HCT116 (cell line): ENCODE measurements around the gene TAX1BP1. TPM values are rescaled to one million over a fixed set of nuclear protein-coding genes. Genes with fewer than 3 reads are reported as not detected.

Experiments used
- ATAC-seq: fragments of 200-7000 bp; cut with Tn5 transposase; 2 replicates; pipeline ENCODE4 v1.9.1; 2020; ENCODE audit warnings: mild to moderate bottlenecking, moderate library complexity
- BruUV-seq: library from RNA; stranded (reverse); fragments of 400-500 nt; replicated peaks from 2 replicates; lab custom pipeline; 2021; lab: Mats Ljungman, UMichigan
- CTCF ChIA-PET: fragments of 300-600 bp; sonication (Branson Sonifier 250); formaldehyde crosslinking; loops from one replicate; lab custom pipeline; 2021; ENCODE audit warnings: antibody characterized with exemption; lab: Charles Lee
- POLR2A ChIA-PET: fragments of 300-600, 350-600 bp; sonication (Branson Sonifier 250); formaldehyde crosslinking; loops from one replicate; lab custom pipeline; 2021; ENCODE audit warnings: antibody characterized with exemption; lab: Charles Lee
- RAD21 ChIA-PET, 2 experiments: fragments of 300-600 bp; sonication (Branson Sonifier 250); formaldehyde crosslinking; loops; one replicate each; lab custom pipeline; 2023; ENCODE audit warnings: low total read pairs in 2 of 2; ENCODE audit not compliant: uncharacterized antibody in 2 of 2, unreplicated experiment in 2 of 2, low non-redundant PET in 1 of 2; lab: Charles Lee
- DNase-seq: peaks from one replicate; pipeline ENCODE4 v3.0.0-alpha.2; 2010; ENCODE audit warnings: low read depth, low spot score
- H2AFZ ChIP-seq: fragments of 200-600 bp; shearing (Covaris generic), sonication (generic); 2 replicates; pipeline ENCODE4 v1.6.1; 2017; ENCODE audit warnings: low read depth, mixed run types, mixed read lengths, antibody characterized with exemption, low read length; ENCODE audit not compliant: poor library complexity, severe bottlenecking
- H3K27ac ChIP-seq: 2 replicates; pipeline ENCODE4 v1.5.1; 2012; ENCODE audit warnings: low read depth, low read length
- H3K27me3 ChIP-seq: fragments of 200-600 bp; sonication (generic); 2 replicates; pipeline ENCODE4 v1.6.1; 2016; ENCODE audit warnings: mixed run types, low read length, mixed read lengths; ENCODE audit not compliant: insufficient read depth
- H3K36me3 ChIP-seq, 2 experiments: fragments of 200-500 bp in 1 of 2; fragments of 200-600 bp in 1 of 2; sonication (Bioruptor generic) in 1 of 2; sonication (generic) in 1 of 2; 2 replicates each; pipeline versions ENCODE4 v1.5.1 to v1.6.1; 2014 to 2016; ENCODE audit warnings: low read length in 2 of 2, inconsistent platforms in 1 of 2, mixed read lengths in 1 of 2, mixed run types in 1 of 2; ENCODE audit not compliant: insufficient read depth in 2 of 2, control insufficient read depth in 1 of 2
- H3K4me1 ChIP-seq, 2 experiments: fragments of 200-600 bp in 1 of 2; sonication (generic) in 1 of 2; 2 replicates each; pipeline versions ENCODE4 v1.5.1 to v1.6.1; 2012 to 2017; ENCODE audit warnings: low read length in 2 of 2, inconsistent platforms in 1 of 2, mild to moderate bottlenecking in 1 of 2, mixed read lengths in 1 of 2, mixed run types in 1 of 2, moderate library complexity in 1 of 2; ENCODE audit not compliant: insufficient read depth in 2 of 2, control insufficient read depth in 1 of 2
- H3K4me2 ChIP-seq: fragments of 200-600 bp; sonication (generic); 2 replicates; pipeline ENCODE4 v1.6.1; 2017; ENCODE audit warnings: mixed run types, low read length, mixed read lengths
- H3K4me3 ChIP-seq, 2 experiments: fragments of 200-600 bp in 1 of 2; sonication (generic) in 1 of 2; replicated peaks in 1 of 2; 2 replicates each; pipeline ENCODE4 v1.5.1; 2011 to 2016; ENCODE audit warnings: low read length in 2 of 2, control low read depth in 1 of 2, low read depth in 1 of 2, mild to moderate bottlenecking in 1 of 2, mixed read lengths in 1 of 2, mixed run types in 1 of 2
- H3K79me2 ChIP-seq: fragments of 200-600 bp; sonication (generic); 2 replicates; pipeline ENCODE4 v1.6.1; 2017; ENCODE audit warnings: mild to moderate bottlenecking, mixed run types, low read length, moderate library complexity, mixed read lengths; ENCODE audit not compliant: insufficient read depth
- H3K9ac ChIP-seq: fragments of 200-600 bp; sonication (generic); 2 replicates; pipeline ENCODE4 v1.6.1; 2016; ENCODE audit warnings: low read length, mixed read lengths
- H3K9me2 ChIP-seq: fragments of 200-600 bp; sonication (generic), shearing (Covaris generic); 2 replicates; pipeline ENCODE4 v1.6.1; 2017; ENCODE audit warnings: mixed run types, mild to moderate bottlenecking, moderate library complexity; ENCODE audit not compliant: insufficient read depth
- H3K9me3 ChIP-seq, 2 experiments: fragments of 200-500 bp in 1 of 2; fragments of 200-600 bp in 1 of 2; sonication (Bioruptor generic) in 1 of 2; sonication (generic) in 1 of 2; 2 replicates each; pipeline ENCODE4 v1.6.1; 2014 to 2017; ENCODE audit warnings: low read length in 2 of 2, mixed read lengths in 2 of 2, inconsistent platforms in 1 of 2, low read depth in 1 of 2, mild to moderate bottlenecking in 1 of 2, mixed run types in 1 of 2, moderate library complexity in 1 of 2; ENCODE audit not compliant: control insufficient read depth in 1 of 2, insufficient read depth in 1 of 2
- H4K20me1 ChIP-seq: fragments of 200-600 bp; sonication (generic), shearing (Covaris generic); 2 replicates; pipeline ENCODE4 v1.6.1; 2017; ENCODE audit warnings: mixed run types, mild to moderate bottlenecking, moderate library complexity; ENCODE audit not compliant: insufficient read depth
- ATF3 ChIP-seq: IDR thresholded peaks from 2 replicates; pipeline ENCODE4 v1.6.1; 2012
- CBX3 ChIP-seq: IDR thresholded peaks from 2 replicates; pipeline ENCODE4 v1.6.1; 2012; ENCODE audit warnings: low read depth
- CEBPB ChIP-seq: IDR thresholded peaks from 2 replicates; pipeline ENCODE4 v1.6.1; 2012; ENCODE audit warnings: low read depth
- EGR1 ChIP-seq: IDR thresholded peaks from 2 replicates; pipeline ENCODE4 v1.6.1; 2012; ENCODE audit warnings: low read depth
- FOSL1 ChIP-seq: IDR thresholded peaks from 2 replicates; pipeline ENCODE4 v1.6.1; 2012; ENCODE audit warnings: low read depth
- JUND ChIP-seq: IDR thresholded peaks from 2 replicates; pipeline ENCODE4 v1.6.1; 2012
- REST ChIP-seq: IDR thresholded peaks from 2 replicates; pipeline ENCODE4 v1.6.1; 2012; ENCODE audit warnings: low read depth
- TCF7L2 ChIP-seq: IDR thresholded peaks from 2 replicates; pipeline ENCODE4 v1.7.0; 2011; ENCODE audit warnings: borderline replicate concordance, inconsistent platforms; ENCODE audit not compliant: insufficient read depth, insufficient read length; ENCODE audit errors: extremely low read depth
- ZNF274 ChIP-seq: fragments of 200-500 bp; sonication (Bioruptor generic); IDR thresholded peaks from 2 replicates; pipeline ENCODE4 v1.6.1; 2014; ENCODE audit warnings: mild to moderate bottlenecking, low read depth, low read length, inconsistent platforms
- intact Hi-C: fragments of 100-400 bp; cut with micrococcal nuclease; formaldehyde crosslinking; loops from 2 replicates; pipeline ENCODE4 v1.10.0; 2022
- total RNA-seq: library from RNA; stranded (reverse); gene quantifications from one replicate; pipeline ENCODE4 v1.2.1, GENCODE V29; 2021; ENCODE audit not compliant: unreplicated experiment

TAX1BP1 gene
- total RNA-seq, 1 experiment from 2014 or later = 68.1 TPM

DNA sequence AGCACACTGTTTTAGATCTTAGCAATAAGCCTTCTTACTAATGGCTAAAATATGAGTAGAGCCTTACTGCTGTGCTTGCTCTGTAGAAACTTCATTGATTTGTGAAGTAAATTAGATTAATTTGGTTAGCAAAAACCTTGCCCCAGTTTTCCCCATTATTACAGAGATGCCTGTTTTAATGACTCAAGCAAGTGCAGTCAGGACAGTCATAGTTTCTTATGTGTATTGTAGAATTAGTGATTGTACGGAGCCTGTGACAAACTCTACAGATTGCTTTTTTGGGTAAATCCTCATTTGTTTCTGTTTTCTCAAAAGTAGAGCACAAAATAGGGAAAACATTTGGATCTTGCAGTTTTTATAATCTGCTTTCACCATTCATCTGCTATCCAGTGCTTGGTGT lies 7.0 kb downstream of the TAX1BP1 start:
- ChIA-PET RAD21 (no interaction called here), POLR2A (no interaction called here), CTCF (no interaction called here)
- Histone ChIP-seq H3K9ac (no peak overlapping the region), H3K9me3 (no peaks in the 10 kb centered on the region), H3K4me3 (no peak overlapping the region), H2AFZ (no peak overlapping the region), H3K9me2 (no peaks in the 10 kb centered on the region), H3K4me2 (no peak overlapping the region), H3K27me3 (no peaks in the 10 kb centered on the region), H3K27ac (no peak overlapping the region), H4K20me1 (no peaks in the 10 kb centered on the region), H3K36me3 (peaks cover 20 to 31% of the 10 kb centered on the region in 2 experiments), H3K4me1 (peaks cover 11 to 15% of the 10 kb centered on the region in 2 experiments), H3K79me2 (peaks cover 53% of the 10 kb centered on the region)
- TF ChIP-seq CEBPB (no peak), ZNF274 (no peak), EGR1 (no peak), CBX3 (no peak), JUND (no peak), REST (no peak), TCF7L2 (no peak), ATF3 (no peak), FOSL1 (no peak)
- intact Hi-C loops = loop anchor here (10.0 kb wide), 1 partner anchor 552 kb away; no protein-coding TSS in a partner anchor
- DNase-seq = no peak
- BruUV-seq = no TSS peak
- ATAC-seq = no peak
